OCI-LY3 (cell line): ENCODE data around the gene CLIC5.

ENCODE experiments used
- CTCF ChIP-seq: fragments of 200-600, 300-600 bp; sonication (generic); IDR thresholded peaks from 2 replicates; pipeline ENCODE4 v1.5.1; 2014; ENCODE audit warnings: antibody characterized with exemption, low read length, low read depth
- EZH2phosphoT487 ChIP-seq: fragments of 200-600 bp; shearing (Covaris generic); IDR thresholded peaks from 2 replicates; pipeline ENCODE4 v1.6.1; 2018; ENCODE audit warnings: antibody characterized with exemption, mixed run types, low read depth

DNA sequence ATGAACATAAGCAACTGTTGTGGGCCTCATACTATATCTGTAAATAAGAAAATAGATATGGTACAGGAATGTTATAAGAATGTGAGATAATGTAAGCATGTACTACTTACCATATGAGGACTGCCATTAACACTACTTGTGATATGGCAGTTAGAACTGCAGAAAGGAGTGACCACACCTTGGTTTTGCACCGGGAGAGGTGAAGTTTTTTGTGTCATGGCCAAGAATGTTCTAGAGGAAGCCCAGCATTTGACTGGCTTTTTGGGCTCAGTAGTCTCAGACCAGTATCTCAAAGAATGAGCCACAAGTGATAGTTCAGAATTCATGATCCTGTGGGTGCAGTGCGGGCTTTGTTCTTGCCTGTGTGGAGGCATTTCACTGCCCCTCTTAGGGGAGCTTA lies 123.5 kb downstream of the CLIC5 start:
- TF ChIP-seq EZH2phosphoT487 (no peak), CTCF (no peak)
